Naive thymus-derived CD8-positive, alpha-beta T cell (primary cell): ENCODE measurements around the gene RTP4. TPM values are rescaled to one million over a fixed set of nuclear protein-coding genes. Genes with fewer than 3 reads are reported as not detected.

Experiments used
- ATAC-seq, 2 donors: fragments of 150-1000 bp; cut with Tn5 transposase in 1 of 2; sonication (Bioruptor Pico), chemical (Tn5 transposase) in 1 of 2; 1 replicate in 1 of 2; 2 replicates in 1 of 2; pipeline ENCODE4 v1.10.0; 2021; ENCODE audit warnings: mild to moderate bottlenecking in 2 of 2, moderate library complexity in 2 of 2
- POLR2A ChIA-PET: fragments of 350-600 bp; sonication (Branson Sonifier 250); formaldehyde crosslinking; loops from one replicate; lab custom pipeline; 2021; ENCODE audit warnings: antibody characterized with exemption; lab: Charles Lee
- DNase-seq, 10 donors: peaks; one replicate each; pipeline versions ENCODE4 v3.0.0 to v3.0.0-alpha.2; 2020 to 2022
- H3K27ac Mint-ChIP-seq, 10 donors: one replicate each; pipeline ENCODE4 v1.8.0; 2020 to 2022; ENCODE audit warnings: mild to moderate bottlenecking in 10 of 10, mixed read lengths in 10 of 10, moderate library complexity in 4 of 10, inconsistent platforms in 1 of 10
- H3K27me3 Mint-ChIP-seq, 5 donors: one replicate each; pipeline ENCODE4 v1.8.0; 2021 to 2022; ENCODE audit warnings: mixed read lengths in 5 of 5
- H3K36me3 Mint-ChIP-seq, 3 donors: one replicate each; pipeline ENCODE4 v1.8.0; 2020 to 2022; ENCODE audit warnings: mixed read lengths in 3 of 3, mild to moderate bottlenecking in 2 of 3, inconsistent platforms in 1 of 3
- H3K4me1 Mint-ChIP-seq, 4 donors: one replicate each; pipeline ENCODE4 v1.8.0; 2021 to 2022; ENCODE audit warnings: mixed read lengths in 4 of 4
- H3K4me3 Mint-ChIP-seq, 10 donors: one replicate each; pipeline ENCODE4 v1.8.0; 2020 to 2022; ENCODE audit warnings: mild to moderate bottlenecking in 10 of 10, mixed read lengths in 10 of 10, moderate library complexity in 6 of 10, inconsistent platforms in 1 of 10
- H3K9me3 Mint-ChIP-seq, 9 donors: one replicate each; pipeline ENCODE4 v1.8.0; 2020 to 2022; ENCODE audit warnings: mixed read lengths in 9 of 9, mild to moderate bottlenecking in 3 of 9, inconsistent platforms in 1 of 9, moderate library complexity in 1 of 9
- polyA plus RNA-seq, 3 donors: library from polyadenylated mRNA; unstranded; fragments of 300-500 nt; fragmentation: Illumina TruSeq; gene quantifications; one replicate each; pipeline ENCODE4 v1.2.3, GENCODE V29; 2021
- total RNA-seq, 8 experiments: library from RNA in 2 of 8; stranded (reverse) in 2 of 8; gene quantifications; one replicate each; pipeline ENCODE4 v1.2.3 and lab custom pipeline; 2021 to 2026

RTP4 gene, protein sequence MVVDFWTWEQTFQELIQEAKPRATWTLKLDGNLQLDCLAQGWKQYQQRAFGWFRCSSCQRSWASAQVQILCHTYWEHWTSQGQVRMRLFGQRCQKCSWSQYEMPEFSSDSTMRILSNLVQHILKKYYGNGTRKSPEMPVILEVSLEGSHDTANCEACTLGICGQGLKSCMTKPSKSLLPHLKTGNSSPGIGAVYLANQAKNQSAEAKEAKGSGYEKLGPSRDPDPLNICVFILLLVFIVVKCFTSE
- total RNA-seq (1 to 10 TPM; 6.4 to 7.6 TPM), polyA plus RNA-seq (1 to 10 TPM; 4.4 to 9.0 (median 8.6) TPM), total RNA-seq (lab: John Stamatoyannopoulos, UW) (0.84 to 3.9 (median 2.8) reads per million in 6 experiments)

- ATAC-seq (peak; percentile 84 to 85), DNase-seq (peak in 8 of 10 donors; percentile 1 to 70 (median 36))
- Mint-ChIP-seq H3K27ac (peak within 1 kb of the TSS; percentile 93 to 99 (median 98)), H3K36me3 (peaks cover 37 to 42% (median 42%) of the 10 kb centered on the region in 3 donors), H3K4me3 (peak within 1 kb of the TSS; percentile 84 to 99 (median 96)), H3K27me3 (no peaks in the 10 kb centered on the region), H3K4me1 (peaks cover 10 to 37% (median 31%) of the 10 kb centered on the region in 4 donors), H3K9me3 (peaks cover 0 to 27% (median 16%) of the 10 kb centered on the region in 9 donors)
- POLR2A ChIA-PET: interaction anchor here (1.8 kb wide), 1 partner anchor 584 kb away, joined by 5 read pairs; no protein-coding TSS in a partner anchor
These were observed at the start of gene RTP4 for GRCh38 chr3:187368251-187369088. Gene RTP4, plus strand, starts transcription at chr3:187368385. Its CDS starts 57 bp downstream, at chr3:187368442.

GRCh38 chr3:187318819-187319616, 49.2 kb upstream of the RTP4 start:
- POLR2A ChIA-PET: no interaction called here
- peak overlapping the region in 2 of 10 donors; percentile 41 to 46 for H3K27ac Mint-ChIP-seq
- no peaks in the 10 kb centered on the region for H3K9me3 Mint-ChIP-seq
- H3K4me3 Mint-ChIP-seq: peak overlapping the region; percentile 17 to 75 (median 41)
- peaks cover 20 to 54% (median 40%) of the 10 kb centered on the region in 5 donors for H3K27me3 Mint-ChIP-seq
- no peaks in the 10 kb centered on the region for H3K36me3 Mint-ChIP-seq
- DNase-seq (peak; percentile 3 to 67 (median 40)), ATAC-seq (peak; percentile 52 to 59)
- H3K4me1 Mint-ChIP-seq: peaks cover 4 to 16% (median 12%) of the 10 kb centered on the region in 4 donors

- POLR2A ChIA-PET: no interaction called here
- peak overlapping the region in 1 of 10 donors; percentile 21 for H3K4me3 Mint-ChIP-seq
- peak; percentile 49 to 71 for ATAC-seq
These were observed 48.4 kb upstream of the RTP4 start for GRCh38 chr3:187319699-187320302.

DNA sequence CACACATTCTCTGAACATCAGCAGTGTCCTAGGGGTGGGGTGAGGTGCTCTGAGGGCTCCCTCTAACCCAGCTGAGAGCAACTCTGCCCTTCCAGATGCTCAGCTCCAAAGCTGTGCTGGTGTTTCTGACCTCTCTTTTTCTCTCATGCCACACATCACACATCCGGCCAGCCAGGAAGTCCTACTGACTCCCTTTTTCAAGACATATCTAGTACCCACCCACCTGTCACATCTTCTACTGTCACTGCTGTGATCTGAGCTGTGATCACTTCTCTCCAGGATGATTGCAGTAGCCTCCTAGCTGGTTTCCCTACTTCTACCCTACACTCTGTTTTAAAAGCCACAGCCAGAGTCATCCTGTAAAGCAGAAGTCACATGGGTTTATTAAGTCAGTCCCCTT, 46.4 kb upstream of the RTP4 start:
- POLR2A ChIA-PET: no interaction called here
- Mint-ChIP-seq H3K27ac (no peak overlapping the region), H3K4me1 (peaks cover 4 to 16% (median 12%) of the 10 kb centered on the region in 4 donors), H3K9me3 (no peaks in the 10 kb centered on the region), H3K4me3 (no peak overlapping the region), H3K36me3 (no peaks in the 10 kb centered on the region), H3K27me3 (peaks cover 14 to 39% (median 32%) of the 10 kb centered on the region in 5 donors)
- no peak for DNase-seq
- no peak for ATAC-seq

More at GRCh38 chr3:187319699-187320302, 48.4 kb upstream of the RTP4 start:
- Mint-ChIP-seq H3K27me3 (peaks cover 18 to 46% (median 36%) of the 10 kb centered on the region in 5 donors), H3K9me3 (no peaks in the 10 kb centered on the region), H3K27ac (peak overlapping the region in 1 of 10 donors; percentile 57), H3K4me1 (peaks cover 4 to 16% (median 12%) of the 10 kb centered on the region in 4 donors), H3K36me3 (no peaks in the 10 kb centered on the region)
- peak in 8 of 10 donors; percentile 4 to 67 (median 30) for DNase-seq

GRCh38 chr3:187322291-187322690, 45.9 kb upstream of the RTP4 start:
- Mint-ChIP-seq H3K4me3 (no peak overlapping the region), H3K27me3 (peaks cover 14 to 34% (median 27%) of the 10 kb centered on the region in 5 donors), H3K36me3 (no peaks in the 10 kb centered on the region), H3K27ac (no peak overlapping the region), H3K9me3 (no peaks in the 10 kb centered on the region), H3K4me1 (peaks cover 4 to 16% (median 12%) of the 10 kb centered on the region in 4 donors)
- no peak for DNase-seq
- POLR2A ChIA-PET: no interaction called here
- no peak for ATAC-seq

GRCh38 chr3:187323091-187323490, 45.1 kb upstream of the RTP4 start:
- POLR2A ChIA-PET: no interaction called here
- Mint-ChIP-seq H3K9me3 (no peaks in the 10 kb centered on the region), H3K4me1 (peaks cover 4 to 16% (median 12%) of the 10 kb centered on the region in 4 donors)

DNA sequence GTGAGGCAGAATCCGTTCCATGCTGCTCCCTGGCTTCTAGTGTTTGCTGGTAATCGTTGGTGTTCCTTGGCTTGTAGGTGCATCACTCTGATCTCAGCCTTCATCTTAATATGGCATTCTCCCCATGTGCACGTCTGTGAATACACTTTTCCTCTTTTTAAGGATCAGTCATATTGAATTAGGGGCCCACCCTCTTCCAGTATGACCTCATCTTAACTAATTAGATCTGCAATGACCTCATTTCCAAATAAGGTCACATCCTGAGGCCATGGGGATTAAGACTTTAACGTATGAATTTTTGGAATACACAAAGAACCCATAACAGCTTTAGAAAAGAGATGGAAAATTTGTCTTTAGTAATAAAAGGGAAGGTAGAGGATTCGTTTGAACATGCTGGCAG, 42.6 kb upstream of the RTP4 start:
- POLR2A ChIA-PET: no interaction called here
- H3K4me3 Mint-ChIP-seq: no peak overlapping the region
- no peaks in the 10 kb centered on the region for H3K36me3 Mint-ChIP-seq
- H3K4me1 Mint-ChIP-seq: no peaks in the 10 kb centered on the region
- ATAC-seq (no peak), DNase-seq (no peak)
- peaks cover 3 to 19% (median 9%) of the 10 kb centered on the region in 5 donors for H3K27me3 Mint-ChIP-seq
- H3K9me3 Mint-ChIP-seq: no peaks in the 10 kb centered on the region
- H3K27ac Mint-ChIP-seq: no peak overlapping the region

More at GRCh38 chr3:187323091-187323490, 45.1 kb upstream of the RTP4 start:
- Mint-ChIP-seq H3K27ac (no peak overlapping the region), H3K36me3 (no peaks in the 10 kb centered on the region), H3K4me3 (no peak overlapping the region), H3K27me3 (peaks cover 11 to 26% (median 22%) of the 10 kb centered on the region in 5 donors)
- no peak for ATAC-seq
- DNase-seq: no peak

GRCh38 chr3:187327845-187328244, 40.3 kb upstream of the RTP4 start:
- H3K4me1 Mint-ChIP-seq: no peaks in the 10 kb centered on the region
- peaks cover 0 to 13% (median 9%) of the 10 kb centered on the region in 5 donors for H3K27me3 Mint-ChIP-seq
- ATAC-seq: no peak
- no peak overlapping the region for H3K4me3 Mint-ChIP-seq
- POLR2A ChIA-PET: no interaction called here
- no peaks in the 10 kb centered on the region for H3K9me3 Mint-ChIP-seq
- no peak for DNase-seq
- no peak overlapping the region for H3K27ac Mint-ChIP-seq
- no peaks in the 10 kb centered on the region for H3K36me3 Mint-ChIP-seq

- Mint-ChIP-seq H3K27me3 (peaks cover 0 to 11% (median 9%) of the 10 kb centered on the region in 5 donors), H3K4me1 (no peaks in the 10 kb centered on the region), H3K27ac (no peak overlapping the region), H3K9me3 (no peaks in the 10 kb centered on the region), H3K4me3 (no peak overlapping the region), H3K36me3 (no peaks in the 10 kb centered on the region)
- no peak for DNase-seq
- no peak for ATAC-seq
- POLR2A ChIA-PET: no interaction called here
These were observed 39.5 kb upstream of the RTP4 start for GRCh38 chr3:187328691-187329090.

DNA sequence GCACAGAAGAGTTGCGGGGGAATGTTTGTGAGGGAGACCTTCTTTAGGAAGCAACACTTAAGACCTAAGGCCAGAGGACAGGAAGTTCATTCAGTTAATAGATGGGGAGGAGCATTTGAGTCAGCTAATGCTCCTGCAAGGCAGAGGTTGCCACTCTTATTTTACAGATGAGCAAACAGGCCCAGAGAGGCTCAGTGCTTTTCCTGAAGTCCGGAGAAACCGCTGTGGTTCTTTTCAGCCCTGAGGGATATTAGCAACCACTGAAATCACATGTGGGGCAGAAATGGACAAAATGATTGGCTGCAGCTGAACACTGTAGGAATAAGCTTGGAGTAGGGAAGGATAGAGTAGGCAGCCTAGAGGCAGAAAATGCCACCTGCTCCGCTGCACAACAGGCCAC, 33.3 kb upstream of the RTP4 start:
- Mint-ChIP-seq H3K36me3 (no peaks in the 10 kb centered on the region), H3K27me3 (peaks cover 12 to 24% (median 19%) of the 10 kb centered on the region in 5 donors), H3K9me3 (no peaks in the 10 kb centered on the region), H3K4me1 (no peaks in the 10 kb centered on the region), H3K27ac (no peak overlapping the region), H3K4me3 (no peak overlapping the region)
- POLR2A ChIA-PET: no interaction called here
- DNase-seq (no peak), ATAC-seq (no peak)

GRCh38 chr3:187336322-187336721, 31.9 kb upstream of the RTP4 start:
- H3K4me3 Mint-ChIP-seq: no peak overlapping the region
- POLR2A ChIA-PET: no interaction called here
- H3K27ac Mint-ChIP-seq: no peak overlapping the region
- ATAC-seq (no peak), DNase-seq (no peak)
- H3K27me3 Mint-ChIP-seq: peaks cover 14 to 25% (median 21%) of the 10 kb centered on the region in 5 donors
- H3K36me3 Mint-ChIP-seq: no peaks in the 10 kb centered on the region
- H3K9me3 Mint-ChIP-seq: no peaks in the 10 kb centered on the region
- H3K4me1 Mint-ChIP-seq: no peaks in the 10 kb centered on the region

- no peaks in the 10 kb centered on the region for H3K36me3 Mint-ChIP-seq
- H3K27me3 Mint-ChIP-seq: peaks cover 14 to 33% (median 24%) of the 10 kb centered on the region in 5 donors
- no peak overlapping the region for H3K27ac Mint-ChIP-seq
- no peak for DNase-seq
- H3K9me3 Mint-ChIP-seq: no peaks in the 10 kb centered on the region
- ATAC-seq: no peak
- POLR2A ChIA-PET: no interaction called here
- no peaks in the 10 kb centered on the region for H3K4me1 Mint-ChIP-seq
- no peak overlapping the region for H3K4me3 Mint-ChIP-seq
These were observed 27.6 kb upstream of the RTP4 start for GRCh38 chr3:187340578-187340977.
